SK-N-SH (cell line): ENCODE results near the gene BAG1. TPM values are rescaled to one million over a fixed set of nuclear protein-coding genes. Genes with fewer than 3 reads are reported as not detected.

Source experiments
- CTCF ChIA-PET: fragments of 300-600, 350-600 bp; formaldehyde crosslinking; extraction: SDS; loops from one replicate; lab custom pipeline; 2021; lab: Yijun Ruan, JAX
- POLR2A ChIA-PET: fragments of 350-600 bp; sonication (Branson Sonifier 250); formaldehyde crosslinking; extraction: SDS; loops from one replicate; lab custom pipeline; 2020; ENCODE audit warnings: antibody characterized with exemption, inconsistent platforms; lab: Yijun Ruan, JAX
- DNase-seq: peaks from one replicate; pipeline ENCODE4 v3.0.0; 2012
- H2AFZ ChIP-seq: fragments of 200-600 bp; sonication (generic); 2 replicates; pipeline ENCODE4 v1.8.1; 2016; ENCODE audit warnings: antibody characterized with exemption, mild to moderate bottlenecking, low read depth
- H3F3A ChIP-seq: fragments of 200-600 bp; sonication (generic); replicated peaks from 2 replicates; pipeline ENCODE3; 2016; ENCODE audit warnings: antibody characterized with exemption, mild to moderate bottlenecking; ENCODE audit not compliant: insufficient read depth
- H3K27ac ChIP-seq, 2 experiments: fragments of 200-500 bp in 1 of 2; fragments of 200-600 bp in 1 of 2; sonication (Bioruptor generic) in 1 of 2; sonication (generic), shearing (Covaris generic) in 1 of 2; 2 replicates each; pipeline versions ENCODE4 v1.5.1 to v1.6.1; 2014 to 2016; ENCODE audit warnings: low read depth in 2 of 2, inconsistent platforms in 1 of 2, low read length in 1 of 2, mild to moderate bottlenecking in 1 of 2, mixed read lengths in 1 of 2
- H3K27me3 ChIP-seq: fragments of 200-600 bp; sonication (generic), shearing (Covaris generic); 2 replicates; pipeline ENCODE4 v1.6.1; 2016; ENCODE audit warnings: mixed run types; ENCODE audit not compliant: insufficient read depth
- H3K36me3 ChIP-seq, 2 experiments: fragments of 200-500 bp in 1 of 2; fragments of 200-600 bp in 1 of 2; sonication (Bioruptor generic) in 1 of 2; sonication (generic) in 1 of 2; replicated peaks in 1 of 2; 2 replicates each; pipeline versions ENCODE3 to v1.5.1; 2014 to 2016; ENCODE audit warnings: low read length in 1 of 2, mild to moderate bottlenecking in 1 of 2; ENCODE audit not compliant: insufficient read depth in 2 of 2, control insufficient read depth in 1 of 2
- H3K4me1 ChIP-seq, 2 experiments: fragments of 200-500 bp in 1 of 2; fragments of 200-600 bp in 1 of 2; sonication (Bioruptor generic) in 1 of 2; sonication (generic), shearing (Covaris generic) in 1 of 2; 2 replicates each; pipeline versions ENCODE4 v1.5.1 to v1.6.1; 2014 to 2016; ENCODE audit warnings: low read depth in 1 of 2, low read length in 1 of 2, mixed run types in 1 of 2; ENCODE audit not compliant: insufficient read depth in 2 of 2, control insufficient read depth in 1 of 2
- H3K4me2 ChIP-seq: fragments of 200-600 bp; sonication (generic), shearing (Covaris generic); 2 replicates; pipeline ENCODE4 v1.6.1; 2017; ENCODE audit warnings: mixed run types
- H3K4me3 ChIP-seq, 2 experiments: fragments of 200-500 bp in 1 of 2; fragments of 200-600 bp in 1 of 2; sonication (Bioruptor generic) in 1 of 2; sonication (generic), shearing (Covaris generic) in 1 of 2; 2 replicates each; pipeline versions ENCODE4 v1.5.1 to v1.8.1; 2014 to 2016; ENCODE audit warnings: low read depth in 2 of 2, inconsistent platforms in 1 of 2, low read length in 1 of 2, mild to moderate bottlenecking in 1 of 2, mixed read lengths in 1 of 2, moderate library complexity in 1 of 2
- H3K79me2 ChIP-seq: fragments of 200-600 bp; sonication (generic); 2 replicates; pipeline ENCODE4 v1.8.1; 2017; ENCODE audit warnings: mild to moderate bottlenecking; ENCODE audit not compliant: insufficient read depth
- H3K9ac ChIP-seq: fragments of 200-600 bp; sonication (generic); 2 replicates; pipeline ENCODE4 v1.6.1; 2017; ENCODE audit warnings: mixed run types
- H3K9me2 ChIP-seq: fragments of 200-600 bp; sonication (generic); 2 replicates; pipeline ENCODE4 v1.6.1; 2017; ENCODE audit warnings: mixed run types
- H3K9me3 ChIP-seq: fragments of 200-600 bp; sonication (generic); 2 replicates; pipeline ENCODE4 v1.6.1; 2017; ENCODE audit warnings: mixed run types, mild to moderate bottlenecking, moderate library complexity
- H4K20me1 ChIP-seq: fragments of 200-600 bp; sonication (generic); 2 replicates; pipeline ENCODE4 v1.6.1; 2017; ENCODE audit warnings: mild to moderate bottlenecking, mixed run types; ENCODE audit not compliant: insufficient read depth
- ELF1 ChIP-seq: IDR thresholded peaks from 2 replicates; pipeline ENCODE4 v1.4.0; 2012
- EP300 ChIP-seq, 2 experiments: IDR thresholded peaks; 2 replicates each; pipeline versions ENCODE4 v1.4.0 to v1.6.1; 2012; ENCODE audit warnings: borderline replicate concordance in 1 of 2, low read depth in 1 of 2, low read length in 1 of 2
- EZH2phosphoT487 ChIP-seq: fragments of 200-600 bp; sonication (generic); IDR thresholded peaks from 2 replicates; pipeline ENCODE4 v1.6.1; 2017; ENCODE audit warnings: low read depth, mixed run types, mild to moderate bottlenecking, antibody characterized with exemption, moderate library complexity, borderline replicate concordance
- FOXM1 ChIP-seq: IDR thresholded peaks from 2 replicates; pipeline ENCODE4 v1.4.0; 2012; ENCODE audit warnings: low read depth, mild to moderate bottlenecking
- GABPA ChIP-seq: IDR thresholded peaks from 2 replicates; pipeline ENCODE4 v1.4.0; 2012; ENCODE audit warnings: low read depth, mild to moderate bottlenecking
- GATA2 ChIP-seq: sonication (generic); formaldehyde crosslinking; IDR thresholded peaks from 2 replicates; pipeline ENCODE4 v1.5.0; 2020; ENCODE audit warnings: mild to moderate bottlenecking, missing genetic modification reagents
- JUND ChIP-seq: IDR thresholded peaks from 2 replicates; pipeline ENCODE4 v1.4.0; 2012
- MXI1 ChIP-seq: IDR thresholded peaks from 2 replicates; pipeline ENCODE4 v1.6.1; 2012; ENCODE audit warnings: mild to moderate bottlenecking, low read depth, low read length, improper control_type of control experiment
- NFIC ChIP-seq: IDR thresholded peaks from 2 replicates; pipeline ENCODE4 v1.4.0; 2012; ENCODE audit warnings: borderline replicate concordance
- POLR2AphosphoS5 ChIP-seq: IDR thresholded peaks from 2 replicates; pipeline ENCODE4 v1.6.1; 2012; ENCODE audit warnings: low read depth, low read length
- RXRA ChIP-seq: IDR thresholded peaks from 2 replicates; pipeline ENCODE4 v1.4.0; 2012; ENCODE audit warnings: low read depth, mild to moderate bottlenecking, borderline replicate concordance
- SIN3A ChIP-seq: IDR thresholded peaks from 2 replicates; pipeline ENCODE4 v1.6.1; 2012; ENCODE audit warnings: low read depth, mild to moderate bottlenecking, low read length, moderate library complexity, borderline replicate concordance
- TAF1 ChIP-seq: IDR thresholded peaks from 2 replicates; pipeline ENCODE4 v1.6.1; 2012; ENCODE audit warnings: low read depth, mild to moderate bottlenecking, low read length, moderate library complexity, borderline replicate concordance
- TCF12 ChIP-seq: IDR thresholded peaks from 2 replicates; pipeline ENCODE4 v1.4.0; 2012
- YY1 ChIP-seq: IDR thresholded peaks from 2 replicates; pipeline ENCODE4 v1.4.0; 2012; ENCODE audit warnings: low read depth, mild to moderate bottlenecking
- WGBS: methylation state at CpG from one replicate; pipeline ENCODE4 v1.1.6; 2017; ENCODE audit warnings: low lambda C conversion rate; 5-methylcytosine and 5-hydroxymethylcytosine counted together
- polyA plus RNA-seq, 3 experiments: library from polyadenylated mRNA; depleted of rRNA; stranded (reverse); fragments of >200 nt; gene quantifications; 2 replicates each; pipeline ENCODE4 v1.2.3, GENCODE V29; 2012
- TF ChIP-seq, protein P1 (sequence below): IDR thresholded peaks from 2 replicates; pipeline ENCODE4 v1.4.0; 2012; ENCODE audit warnings: low read depth
- TF ChIP-seq, protein P2 (sequence below): IDR thresholded peaks from 2 replicates; pipeline ENCODE4 v1.4.0; 2012; ENCODE audit warnings: low read depth, borderline replicate concordance
- TF ChIP-seq, protein P3 (sequence below): fragments of 150-350 bp; IDR thresholded peaks from 2 replicates; pipeline ENCODE4 v1.6.1; 2017; ENCODE audit warnings: antibody characterized with exemption, low read length, low read depth, borderline replicate concordance

Gene BAG1
- polyA plus RNA-seq, 1 of the 3 experiments (the other 2 are of a cell fraction), result 49.9 TPM

- Histone ChIP-seq H3K9me2 (no peaks in the 10 kb centered on the region), H3K36me3 (peaks cover 76 to 82% of the 10 kb centered on the region in 2 experiments), H2AFZ (no peak overlapping the region), H3K4me1 (no peaks in the 10 kb centered on the region), H4K20me1 (no peaks in the 10 kb centered on the region), H3K4me3 (no peak overlapping the region), H3K79me2 (peaks cover 22% of the 10 kb centered on the region), H3K27ac (no peak overlapping the region), H3F3A (peaks cover 18% of the 10 kb centered on the region), H3K9ac (no peak overlapping the region), H3K27me3 (no peaks in the 10 kb centered on the region), H3K4me2 (no peak overlapping the region), H3K9me3 (no peaks in the 10 kb centered on the region)
- 78% methylated on average over 3 of the region's 3 CpGs for WGBS
- POLR2A ChIA-PET, result no interaction called here
- TF ChIP-seq ELF1 (no peak), TAF1 (no peak), NFIC (no peak), EZH2phosphoT487 (no peak), YY1 (no peak), RXRA (no peak), MXI1 (no peak)
- TF ChIP-seq, protein P1, sequence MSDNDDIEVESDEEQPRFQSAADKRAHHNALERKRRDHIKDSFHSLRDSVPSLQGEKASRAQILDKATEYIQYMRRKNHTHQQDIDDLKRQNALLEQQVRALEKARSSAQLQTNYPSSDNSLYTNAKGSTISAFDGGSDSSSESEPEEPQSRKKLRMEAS, result no peak
- CTCF ChIA-PET, result interaction anchor here (0.8 to 1.5 kb wide), 4 partner anchors 9 to 130 kb away, joined by 3 to 6 read pairs (median 3); partner anchors contain the start of genes BAG1 and CHMP5
- no peak for DNase-seq
Observed at GRCh38 chr9:33273266-33273971, 8.9 kb upstream of the BAG1 start.

DNA sequence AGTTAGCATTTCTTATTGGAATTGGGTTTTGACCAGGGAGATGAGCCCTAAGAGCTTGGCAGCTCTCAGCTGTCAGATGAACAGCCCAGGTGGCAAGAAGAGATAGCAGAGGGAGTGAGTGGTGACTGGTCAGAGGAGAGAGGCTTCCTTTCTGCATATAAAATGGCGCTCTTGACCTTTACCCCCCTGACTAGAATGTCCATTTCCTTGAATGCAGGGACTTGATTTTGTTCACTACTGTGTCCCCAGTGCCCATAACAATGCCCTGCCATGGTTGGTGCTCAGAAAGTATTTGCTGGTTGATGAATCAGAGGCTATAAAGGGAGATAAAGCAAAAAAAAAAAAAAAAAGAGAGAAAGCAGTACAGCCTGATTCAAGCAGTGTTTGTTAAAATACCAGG lies 7.6 kb upstream of the BAG1 start:
- ChIA-PET CTCF (interaction anchor here (1.2 to 1.5 kb wide), 2 partner anchors 9 to 15 kb away, joined by 3 to 6 read pairs; no protein-coding TSS in a partner anchor), POLR2A (no interaction called here)
- Histone ChIP-seq H3K27ac (no peak overlapping the region), H3K27me3 (no peaks in the 10 kb centered on the region), H3K4me1 (no peaks in the 10 kb centered on the region), H3K36me3 (peaks cover 77 to 83% of the 10 kb centered on the region in 2 experiments), H3K79me2 (peaks cover 28% of the 10 kb centered on the region), H3K9me2 (no peaks in the 10 kb centered on the region), H3F3A (peaks cover 18% of the 10 kb centered on the region), H4K20me1 (no peaks in the 10 kb centered on the region), H3K4me2 (no peak overlapping the region), H3K9ac (no peak overlapping the region), H3K9me3 (no peaks in the 10 kb centered on the region), H2AFZ (no peak overlapping the region), H3K4me3 (no peak overlapping the region)
- no peak for DNase-seq
- TF ChIP-seq FOXM1, result no peak
- no peak for TF ChIP-seq NFIC
- TF ChIP-seq JUND, result no peak
- TF ChIP-seq ELF1, result no peak
- TF ChIP-seq, protein P2, sequence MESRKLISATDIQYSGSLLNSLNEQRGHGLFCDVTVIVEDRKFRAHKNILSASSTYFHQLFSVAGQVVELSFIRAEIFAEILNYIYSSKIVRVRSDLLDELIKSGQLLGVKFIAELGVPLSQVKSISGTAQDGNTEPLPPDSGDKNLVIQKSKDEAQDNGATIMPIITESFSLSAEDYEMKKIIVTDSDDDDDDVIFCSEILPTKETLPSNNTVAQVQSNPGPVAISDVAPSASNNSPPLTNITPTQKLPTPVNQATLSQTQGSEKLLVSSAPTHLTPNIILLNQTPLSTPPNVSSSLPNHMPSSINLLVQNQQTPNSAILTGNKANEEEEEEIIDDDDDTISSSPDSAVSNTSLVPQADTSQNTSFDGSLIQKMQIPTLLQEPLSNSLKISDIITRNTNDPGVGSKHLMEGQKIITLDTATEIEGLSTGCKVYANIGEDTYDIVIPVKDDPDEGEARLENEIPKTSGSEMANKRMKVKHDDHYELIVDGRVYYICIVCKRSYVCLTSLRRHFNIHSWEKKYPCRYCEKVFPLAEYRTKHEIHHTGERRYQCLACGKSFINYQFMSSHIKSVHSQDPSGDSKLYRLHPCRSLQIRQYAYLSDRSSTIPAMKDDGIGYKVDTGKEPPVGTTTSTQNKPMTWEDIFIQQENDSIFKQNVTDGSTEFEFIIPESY, result no peak
- TF ChIP-seq POLR2AphosphoS5, result no peak
- TF ChIP-seq SIN3A, result no peak
- TF ChIP-seq EP300 (IDR thresholded peaks at IDR 0.05; ENCODE audit: borderline replicate concordance in 1 of 2, low read depth in 1 of 2, low read length in 1 of 2), result no peak
- no peak for TF ChIP-seq TCF12
- no peak for TF ChIP-seq YY1
- no peak for TF ChIP-seq RXRA
- TF ChIP-seq MXI1, result no peak
- no peak for TF ChIP-seq GABPA
- TF ChIP-seq TAF1, result no peak
- no peak for TF ChIP-seq GATA2 (CRISPR knock-in tag)
- TF ChIP-seq, protein P3, sequence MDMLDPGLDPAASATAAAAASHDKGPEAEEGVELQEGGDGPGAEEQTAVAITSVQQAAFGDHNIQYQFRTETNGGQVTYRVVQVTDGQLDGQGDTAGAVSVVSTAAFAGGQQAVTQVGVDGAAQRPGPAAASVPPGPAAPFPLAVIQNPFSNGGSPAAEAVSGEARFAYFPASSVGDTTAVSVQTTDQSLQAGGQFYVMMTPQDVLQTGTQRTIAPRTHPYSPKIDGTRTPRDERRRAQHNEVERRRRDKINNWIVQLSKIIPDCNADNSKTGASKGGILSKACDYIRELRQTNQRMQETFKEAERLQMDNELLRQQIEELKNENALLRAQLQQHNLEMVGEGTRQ, result no peak
- TF ChIP-seq EZH2phosphoT487, result no peak
- 100% methylated on average over 1 of the region's 1 CpG for WGBS
